ENCODE results near the gene RNF217.

The RNF217 gene

DNA sequence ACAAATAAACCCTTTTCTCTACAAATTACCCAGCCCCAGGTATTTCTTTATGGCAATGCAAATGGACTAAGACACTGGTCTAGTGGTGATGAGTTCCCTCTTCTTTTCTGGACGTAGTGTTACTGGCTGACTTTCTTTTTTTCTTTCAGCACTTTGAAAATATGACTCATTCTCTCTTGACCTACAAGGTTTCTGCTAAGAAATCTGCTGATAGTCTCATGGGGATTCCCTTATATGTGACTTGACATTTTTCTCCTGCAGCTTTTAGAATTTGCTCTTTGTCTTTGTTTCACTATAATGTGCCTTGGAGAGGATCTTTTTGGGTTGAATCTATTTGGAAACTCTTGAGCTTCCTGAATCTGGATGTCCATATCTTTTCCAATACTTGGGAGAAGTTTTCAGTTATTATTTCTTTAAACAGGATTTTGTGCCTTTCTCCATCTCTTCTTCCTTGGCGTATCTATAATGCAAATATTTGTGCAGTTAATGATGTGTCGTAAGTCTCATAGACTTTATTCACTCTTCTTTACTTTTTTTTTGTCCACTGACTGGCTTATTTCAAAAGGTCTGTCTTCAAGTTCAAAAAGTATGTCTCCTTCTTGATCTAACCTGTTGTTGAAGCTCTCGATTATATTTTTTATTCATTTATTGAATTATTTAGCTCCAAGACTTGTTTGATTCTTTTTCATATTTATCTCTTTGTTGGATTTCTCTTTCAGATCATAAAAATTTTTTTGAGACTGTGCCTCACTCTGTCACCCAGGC is 149.2 kb downstream of the RNF217 start:
- no peak overlapping the region for H3K4me3 ChIP-seq (ENCODE audit: low read depth, low read length)
- no peaks in the 10 kb centered on the region for H3K27me3 ChIP-seq (ENCODE audit: control insufficient read depth, insufficient read depth, low read length)
- H3K36me3 ChIP-seq (ENCODE audit: control insufficient read depth, insufficient read depth, low read length): no peaks in the 10 kb centered on the region
- H3K4me1 ChIP-seq (ENCODE audit: control insufficient read depth, insufficient read depth, low read length): no peaks in the 10 kb centered on the region
- H3K9ac ChIP-seq (ENCODE audit: low read depth, low read length): no peak overlapping the region
- no peak overlapping the region for H3K27ac ChIP-seq (ENCODE audit: low read depth, low read length)
- H3K9me3 ChIP-seq (ENCODE audit: control insufficient read depth, insufficient read depth, low read length): peaks cover 3% of the 10 kb centered on the region; the same call in 1 of the 2 replicates

DNA sequence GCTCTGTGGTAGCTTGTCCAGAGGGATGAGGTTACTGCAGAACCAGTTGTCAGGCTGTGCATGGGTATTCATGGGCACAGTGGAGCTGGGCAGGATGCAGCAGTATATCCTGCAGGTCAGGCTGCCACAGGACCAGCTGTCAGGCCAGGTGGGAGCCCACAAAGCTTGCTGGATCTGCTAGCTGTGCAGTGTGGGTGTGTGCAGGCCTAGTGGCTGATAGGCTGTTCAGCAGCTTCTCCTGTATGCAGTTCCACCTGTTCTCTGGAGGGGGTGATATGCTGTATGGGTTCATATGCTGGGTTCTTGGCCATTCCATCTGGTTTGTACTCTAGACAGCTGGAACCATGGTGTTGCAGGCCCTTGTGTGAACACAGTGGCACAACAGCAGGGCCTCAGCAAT is 150.7 kb downstream of the RNF217 start:
- H3K27ac ChIP-seq (ENCODE audit: low read depth, low read length): no peak overlapping the region
- H3K4me3 ChIP-seq (ENCODE audit: low read depth, low read length): no peak overlapping the region
- no peak overlapping the region for H3K9ac ChIP-seq (ENCODE audit: low read depth, low read length)
- peaks cover 3% of the 10 kb centered on the region; the same call in 1 of the 2 replicates for H3K9me3 ChIP-seq (ENCODE audit: control insufficient read depth, insufficient read depth, low read length)
- no peaks in the 10 kb centered on the region for H3K27me3 ChIP-seq (ENCODE audit: control insufficient read depth, insufficient read depth, low read length)
- no peaks in the 10 kb centered on the region for H3K36me3 ChIP-seq (ENCODE audit: control insufficient read depth, insufficient read depth, low read length)
- H3K4me1 ChIP-seq (ENCODE audit: control insufficient read depth, insufficient read depth, low read length): no peaks in the 10 kb centered on the region

DNA sequence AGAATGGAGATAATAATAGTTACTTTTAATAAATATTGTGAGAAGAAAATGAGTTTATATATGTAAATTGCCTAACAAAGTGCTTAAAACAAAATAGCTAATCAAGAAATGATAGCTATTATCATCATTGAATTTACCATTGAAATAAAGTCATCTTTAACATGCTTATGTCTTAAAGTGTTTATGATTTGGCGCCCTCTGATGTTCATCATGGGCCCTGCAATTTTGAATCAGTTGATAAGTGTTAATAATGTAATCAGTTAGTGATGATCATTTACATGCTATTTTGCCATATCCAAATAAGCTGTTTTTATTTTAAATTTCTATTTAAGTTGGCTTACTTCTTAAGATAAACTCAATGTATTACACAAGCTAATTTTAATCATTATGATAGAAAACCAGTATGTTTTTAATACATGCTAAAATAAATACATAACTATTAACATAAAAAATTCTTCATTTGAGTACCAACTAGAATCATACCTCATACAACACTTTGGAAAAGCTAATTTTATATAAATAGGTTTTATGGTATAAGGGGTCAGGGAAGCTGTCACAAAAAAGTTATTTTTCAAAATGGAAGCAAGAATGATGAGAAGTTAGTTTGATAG is 152.1 kb downstream of the RNF217 start:
- H3K27me3 ChIP-seq (ENCODE audit: control insufficient read depth, insufficient read depth, low read length): no peaks in the 10 kb centered on the region
- H3K36me3 ChIP-seq (ENCODE audit: control insufficient read depth, insufficient read depth, low read length): no peaks in the 10 kb centered on the region
- peaks cover 3% of the 10 kb centered on the region; the same call in 1 of the 2 replicates for H3K9me3 ChIP-seq (ENCODE audit: control insufficient read depth, insufficient read depth, low read length)
- H3K27ac ChIP-seq (ENCODE audit: low read depth, low read length): no peak overlapping the region
- H3K4me1 ChIP-seq (ENCODE audit: control insufficient read depth, insufficient read depth, low read length): no peaks in the 10 kb centered on the region
- H3K9ac ChIP-seq (ENCODE audit: low read depth, low read length): no peak overlapping the region
- H3K4me3 ChIP-seq (ENCODE audit: low read depth, low read length): no peak overlapping the region

DNA sequence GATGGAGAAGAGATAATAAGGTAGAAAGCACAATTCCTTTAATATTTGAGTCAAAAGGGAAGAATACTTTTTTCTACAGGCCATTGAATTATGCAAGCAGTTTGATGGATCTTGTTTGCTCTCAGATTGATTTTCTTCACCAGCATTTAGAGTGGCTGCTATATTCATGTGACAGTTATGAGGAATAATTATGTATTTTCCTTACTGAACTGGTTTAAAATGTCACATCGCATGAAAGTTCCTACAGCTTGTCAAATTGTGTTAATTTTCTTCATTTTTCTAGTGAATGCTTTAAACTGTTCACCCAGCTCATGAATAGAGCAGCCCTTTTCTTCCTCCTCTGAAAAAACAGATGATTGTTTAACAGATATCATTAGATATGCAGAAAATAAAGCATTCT is 153.9 kb downstream of the RNF217 start:
- Histone ChIP-seq H3K9me3 (ENCODE audit: control insufficient read depth, insufficient read depth, low read length) (no peaks in the 10 kb centered on the region; the same call in 1 of the 2 replicates), H3K4me1 (ENCODE audit: control insufficient read depth, insufficient read depth, low read length) (peaks cover 5% of the 10 kb centered on the region), H3K36me3 (ENCODE audit: control insufficient read depth, insufficient read depth, low read length) (no peaks in the 10 kb centered on the region), H3K4me3 (ENCODE audit: low read depth, low read length) (no peak overlapping the region), H3K27me3 (ENCODE audit: control insufficient read depth, insufficient read depth, low read length) (no peaks in the 10 kb centered on the region), H3K9ac (ENCODE audit: low read depth, low read length) (no peak overlapping the region), H3K27ac (ENCODE audit: low read depth, low read length) (no peak overlapping the region)

DNA sequence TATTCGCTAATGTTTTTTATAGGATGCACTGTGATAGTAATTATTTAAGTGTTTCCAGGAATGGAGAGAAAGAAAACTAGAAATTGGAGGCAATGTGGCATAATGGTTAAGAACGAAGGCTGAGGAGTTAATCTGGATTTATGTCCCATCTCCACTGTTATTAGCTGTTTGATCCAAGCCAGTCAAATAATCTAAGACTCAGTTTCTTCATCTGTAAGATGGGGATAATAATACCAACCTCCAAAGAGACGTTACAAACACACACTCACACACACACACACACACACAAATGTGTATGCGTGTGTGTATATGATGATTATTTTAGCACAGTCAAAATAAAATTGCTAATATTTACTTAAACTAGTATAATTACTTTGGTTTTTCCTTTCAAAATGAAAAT is 154.5 kb downstream of the RNF217 start:
- H3K4me1 ChIP-seq (ENCODE audit: control insufficient read depth, insufficient read depth, low read length): peaks cover 5% of the 10 kb centered on the region

DNA sequence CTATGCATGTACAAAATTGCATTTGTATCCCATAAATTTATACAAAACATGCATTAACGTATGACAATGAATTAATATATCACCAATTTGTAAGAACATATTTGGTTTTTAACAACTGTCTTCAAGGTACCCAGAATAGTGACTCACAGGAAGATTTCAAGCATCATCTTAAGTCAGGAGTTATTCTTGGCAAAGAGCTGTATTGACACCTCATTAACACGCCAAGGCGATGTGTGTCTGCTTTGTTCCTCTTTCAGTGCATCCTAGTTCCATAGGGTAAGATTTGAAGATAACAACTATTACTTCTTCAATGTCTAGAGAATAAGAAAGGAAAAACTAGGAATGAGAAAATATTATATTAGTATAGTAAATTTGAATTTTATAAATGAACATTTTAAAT is 155.6 kb downstream of the RNF217 start:
- no peak overlapping the region for H3K27ac ChIP-seq (ENCODE audit: low read depth, low read length)
- H3K27me3 ChIP-seq (ENCODE audit: control insufficient read depth, insufficient read depth, low read length): no peaks in the 10 kb centered on the region
- H3K4me1 ChIP-seq (ENCODE audit: control insufficient read depth, insufficient read depth, low read length): peaks cover 5% of the 10 kb centered on the region
- H3K4me3 ChIP-seq (ENCODE audit: low read depth, low read length): no peak overlapping the region
- H3K9ac ChIP-seq (ENCODE audit: low read depth, low read length): no peak overlapping the region
- no peaks in the 10 kb centered on the region for H3K9me3 ChIP-seq (ENCODE audit: control insufficient read depth, insufficient read depth, low read length)
- H3K36me3 ChIP-seq (ENCODE audit: control insufficient read depth, insufficient read depth, low read length): no peaks in the 10 kb centered on the region

More for the DNA sequence above, 154.5 kb downstream of the RNF217 start:
- Histone ChIP-seq H3K9me3 (ENCODE audit: control insufficient read depth, insufficient read depth, low read length) (no peaks in the 10 kb centered on the region; the same call in 1 of the 2 replicates), H3K9ac (ENCODE audit: low read depth, low read length) (no peak overlapping the region), H3K27ac (ENCODE audit: low read depth, low read length) (no peak overlapping the region), H3K27me3 (ENCODE audit: control insufficient read depth, insufficient read depth, low read length) (no peaks in the 10 kb centered on the region), H3K4me3 (ENCODE audit: low read depth, low read length) (no peak overlapping the region), H3K36me3 (ENCODE audit: control insufficient read depth, insufficient read depth, low read length) (no peaks in the 10 kb centered on the region)

DNA sequence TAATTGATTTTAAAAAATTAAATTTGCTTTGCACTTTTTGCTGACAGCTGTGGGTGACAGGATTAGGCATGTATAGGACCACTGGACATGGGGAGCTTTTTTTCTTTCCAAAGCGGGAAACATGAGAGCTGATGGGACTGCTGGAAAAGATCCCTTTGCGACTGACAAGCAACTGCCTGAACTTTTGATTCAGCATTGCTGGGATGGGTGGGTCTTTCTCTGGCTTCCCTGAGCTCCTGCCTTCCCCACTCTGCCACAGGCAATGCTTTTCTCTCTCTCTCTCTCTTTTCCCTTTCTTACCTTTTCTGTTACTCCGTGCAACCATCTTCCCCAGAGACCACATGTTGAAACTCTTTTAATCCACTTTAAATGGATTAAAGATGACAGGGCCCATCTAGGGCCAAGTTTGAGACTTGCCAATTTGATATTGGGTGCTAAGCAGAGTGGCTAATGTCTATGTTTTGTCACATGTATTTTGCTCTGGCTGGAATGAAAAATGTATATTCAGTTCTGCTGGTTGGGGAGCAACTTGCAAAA is 157.9 kb downstream of the RNF217 start:
- no peak overlapping the region for H3K4me3 ChIP-seq (ENCODE audit: low read depth, low read length)
- H3K9ac ChIP-seq (ENCODE audit: low read depth, low read length): no peak overlapping the region

DNA sequence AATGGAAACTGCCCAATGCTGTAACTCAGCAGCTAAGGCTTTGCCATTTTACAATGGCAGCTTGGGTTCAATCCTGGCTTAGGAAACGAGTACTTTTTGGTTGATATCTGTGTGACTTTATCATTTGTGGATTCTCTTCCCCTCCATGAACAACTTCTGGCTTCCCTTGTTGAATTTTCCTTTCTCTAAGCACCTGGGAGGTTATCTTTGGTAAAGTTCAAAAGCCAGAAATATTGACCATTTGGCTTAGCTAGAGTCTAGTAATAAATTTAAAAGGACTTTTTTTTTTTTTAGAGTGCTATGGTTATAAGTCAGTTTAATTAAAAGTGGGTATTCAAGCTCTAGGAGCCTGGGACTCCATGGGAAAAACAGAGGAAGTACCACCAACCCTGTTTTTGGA is 159.7 kb downstream of the RNF217 start:
- Histone ChIP-seq H3K27me3 (ENCODE audit: control insufficient read depth, insufficient read depth, low read length) (no peaks in the 10 kb centered on the region), H3K9ac (ENCODE audit: low read depth, low read length) (no peak overlapping the region), H3K36me3 (ENCODE audit: control insufficient read depth, insufficient read depth, low read length) (no peaks in the 10 kb centered on the region), H3K27ac (ENCODE audit: low read depth, low read length) (no peak overlapping the region), H3K9me3 (ENCODE audit: control insufficient read depth, insufficient read depth, low read length) (no peaks in the 10 kb centered on the region), H3K4me1 (ENCODE audit: control insufficient read depth, insufficient read depth, low read length) (peaks cover 5% of the 10 kb centered on the region), H3K4me3 (ENCODE audit: low read depth, low read length) (no peak overlapping the region)

More for the DNA sequence above, 157.9 kb downstream of the RNF217 start:
- Histone ChIP-seq H3K9me3 (ENCODE audit: control insufficient read depth, insufficient read depth, low read length) (no peaks in the 10 kb centered on the region), H3K4me1 (ENCODE audit: control insufficient read depth, insufficient read depth, low read length) (peaks cover 5% of the 10 kb centered on the region), H3K36me3 (ENCODE audit: control insufficient read depth, insufficient read depth, low read length) (no peaks in the 10 kb centered on the region), H3K27me3 (ENCODE audit: control insufficient read depth, insufficient read depth, low read length) (no peaks in the 10 kb centered on the region), H3K27ac (ENCODE audit: low read depth, low read length) (no peak overlapping the region)

DNA sequence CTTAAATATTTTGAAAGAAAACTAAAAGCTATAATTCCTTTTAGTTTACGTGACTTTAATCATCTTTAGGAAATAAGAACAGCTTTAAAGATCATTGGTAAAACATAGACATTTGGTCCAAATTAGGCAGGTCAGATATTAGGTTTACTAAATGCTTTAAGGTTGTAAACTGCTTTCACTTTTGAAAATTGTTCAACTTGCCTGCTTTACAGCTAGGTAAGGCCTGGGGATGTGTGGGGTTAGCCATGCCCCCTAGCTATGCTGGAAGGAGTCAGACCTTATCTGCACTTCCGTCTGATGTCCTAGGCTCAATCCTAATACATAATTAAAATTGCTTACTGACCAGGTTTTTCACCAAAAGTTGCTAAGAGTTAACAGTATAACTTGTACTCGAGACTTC is 160.8 kb downstream of the RNF217 start:
- Histone ChIP-seq H3K27me3 (ENCODE audit: control insufficient read depth, insufficient read depth, low read length) (no peaks in the 10 kb centered on the region), H3K9me3 (ENCODE audit: control insufficient read depth, insufficient read depth, low read length) (no peaks in the 10 kb centered on the region), H3K4me1 (ENCODE audit: control insufficient read depth, insufficient read depth, low read length) (peaks cover 5% of the 10 kb centered on the region), H3K9ac (ENCODE audit: low read depth, low read length) (no peak overlapping the region), H3K4me3 (ENCODE audit: low read depth, low read length) (no peak overlapping the region), H3K36me3 (ENCODE audit: control insufficient read depth, insufficient read depth, low read length) (no peaks in the 10 kb centered on the region), H3K27ac (ENCODE audit: low read depth, low read length) (no peak overlapping the region)

DNA sequence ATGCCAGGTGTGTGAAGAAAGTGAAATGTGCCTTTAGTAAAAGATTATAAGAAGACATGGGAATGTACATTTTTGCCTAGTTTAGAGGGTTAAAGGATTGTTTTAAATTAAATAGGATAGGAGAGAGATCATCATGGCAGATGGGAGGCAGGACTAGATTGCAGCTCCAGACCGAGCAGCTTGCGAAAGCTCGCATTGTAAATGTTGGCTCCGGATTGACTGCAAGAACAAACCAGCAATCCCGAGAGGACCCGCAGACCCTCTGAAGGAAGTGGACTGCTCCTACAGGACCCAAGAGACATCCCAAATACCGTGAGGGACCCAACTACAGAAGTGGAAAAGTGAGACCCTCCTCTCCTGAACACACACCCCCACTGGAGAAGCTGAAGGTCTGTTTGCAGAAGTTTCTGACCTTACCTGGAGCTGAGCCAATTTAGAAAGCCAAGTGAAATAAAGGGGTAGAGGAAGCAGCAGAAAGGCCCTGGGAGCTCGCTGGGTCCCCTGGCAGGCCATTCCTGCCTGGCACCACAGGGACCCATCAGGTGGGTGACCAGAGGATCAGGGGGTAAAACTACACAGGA is 161.3 kb downstream of the RNF217 start:
- peaks cover 5% of the 10 kb centered on the region for H3K4me1 ChIP-seq (ENCODE audit: control insufficient read depth, insufficient read depth, low read length)
- H3K27ac ChIP-seq (ENCODE audit: low read depth, low read length): no peak overlapping the region
- no peak overlapping the region for H3K9ac ChIP-seq (ENCODE audit: low read depth, low read length)
- H3K27me3 ChIP-seq (ENCODE audit: control insufficient read depth, insufficient read depth, low read length): no peaks in the 10 kb centered on the region
- H3K9me3 ChIP-seq (ENCODE audit: control insufficient read depth, insufficient read depth, low read length): no peaks in the 10 kb centered on the region
- no peaks in the 10 kb centered on the region for H3K36me3 ChIP-seq (ENCODE audit: control insufficient read depth, insufficient read depth, low read length)
- H3K4me3 ChIP-seq (ENCODE audit: low read depth, low read length): no peak overlapping the region
